ENCODE measurements around the gene MAGIX.

Gene MAGIX

DNA sequence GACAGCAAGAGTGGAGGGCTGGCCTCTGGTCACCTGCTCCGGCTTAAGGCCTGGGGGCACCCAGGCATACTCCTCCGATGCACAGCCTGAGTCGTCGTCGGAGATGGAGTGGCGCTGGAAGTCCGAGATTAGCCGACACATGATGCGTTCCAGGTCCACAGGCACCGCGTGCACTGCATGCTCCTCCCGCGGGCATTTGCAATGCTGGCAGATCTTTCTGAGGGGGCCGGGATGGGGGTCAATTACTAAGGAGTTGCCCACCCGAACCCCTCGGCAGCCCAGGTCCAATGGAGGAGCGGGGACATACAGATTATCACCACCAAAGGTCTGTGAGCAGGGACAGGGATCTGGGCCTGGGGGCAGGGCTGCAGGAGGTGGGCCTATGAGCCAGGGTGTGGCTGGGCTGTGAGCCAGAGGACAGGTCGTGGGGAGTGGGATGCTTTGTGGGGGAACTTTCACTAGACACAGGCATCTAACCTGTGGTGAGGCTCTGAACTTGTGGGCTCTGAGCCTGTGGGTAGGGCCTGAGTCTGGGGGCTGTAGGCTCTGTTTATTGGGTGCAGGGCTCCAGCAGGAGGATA, 21.2 kb downstream of the MAGIX start:
- no peak for DNase-seq
- no peak for TF ChIP-seq GATA1 (IDR thresholded peaks at IDR 0.05; ENCODE audit: low read depth, low read length)
- no peak for TF ChIP-seq POLR2A (IDR thresholded peaks at IDR 0.05; ENCODE audit: low read length)

DNA sequence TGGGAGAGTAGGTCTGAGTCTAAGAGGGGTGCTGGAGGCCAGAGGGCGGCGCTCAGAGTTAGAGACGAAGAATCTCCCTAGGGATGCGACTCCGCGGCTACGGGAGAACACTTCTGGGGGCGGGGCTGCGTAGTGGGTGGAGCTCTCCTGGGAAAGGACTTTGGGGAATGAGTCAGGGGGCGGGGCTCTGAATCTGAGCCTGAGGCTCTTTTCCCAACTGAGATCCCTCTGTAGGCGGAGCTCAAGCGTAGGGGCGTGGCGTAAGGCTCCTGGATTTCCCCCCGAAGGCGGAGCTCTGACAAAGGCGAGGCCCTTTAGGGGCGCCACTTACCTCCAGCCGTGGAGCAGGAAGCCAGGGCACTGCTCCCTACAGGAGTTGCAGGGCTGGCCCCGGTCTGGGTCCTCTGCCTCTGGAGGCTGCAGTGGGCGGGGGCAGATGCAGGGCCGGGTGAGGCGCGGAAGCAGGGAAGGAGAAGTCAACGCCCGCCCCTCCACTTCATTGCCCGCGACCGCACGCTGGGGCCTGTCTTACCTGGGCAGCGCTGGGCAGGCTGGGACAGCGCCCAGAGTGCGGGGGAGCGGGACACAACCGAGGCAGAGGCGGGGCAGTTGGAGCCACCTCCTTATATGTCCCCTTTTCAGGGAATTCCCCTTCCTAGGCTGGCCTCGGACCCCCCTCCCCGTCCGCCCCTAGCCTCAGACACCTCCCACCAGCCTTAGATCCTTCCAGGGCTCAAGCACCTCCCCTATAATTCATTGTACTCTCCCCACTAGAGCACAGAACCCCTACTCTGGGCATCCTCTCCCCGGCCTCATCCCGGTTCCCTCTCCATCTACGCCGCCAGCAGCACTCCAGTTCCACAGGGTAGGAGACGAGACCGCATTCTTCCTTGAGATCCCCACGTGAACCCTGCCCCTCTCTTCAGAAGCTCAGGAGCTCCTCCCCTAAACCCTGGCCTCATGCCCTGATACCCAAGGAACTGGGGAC, 22.0 kb downstream of the MAGIX start:
- peak; percentile 52 to 63 for DNase-seq
- TF ChIP-seq POLR2A (IDR thresholded peaks at IDR 0.05; ENCODE audit: low read length): no peak
- no peak for TF ChIP-seq GATA1 (IDR thresholded peaks at IDR 0.05; ENCODE audit: low read depth, low read length)

DNA sequence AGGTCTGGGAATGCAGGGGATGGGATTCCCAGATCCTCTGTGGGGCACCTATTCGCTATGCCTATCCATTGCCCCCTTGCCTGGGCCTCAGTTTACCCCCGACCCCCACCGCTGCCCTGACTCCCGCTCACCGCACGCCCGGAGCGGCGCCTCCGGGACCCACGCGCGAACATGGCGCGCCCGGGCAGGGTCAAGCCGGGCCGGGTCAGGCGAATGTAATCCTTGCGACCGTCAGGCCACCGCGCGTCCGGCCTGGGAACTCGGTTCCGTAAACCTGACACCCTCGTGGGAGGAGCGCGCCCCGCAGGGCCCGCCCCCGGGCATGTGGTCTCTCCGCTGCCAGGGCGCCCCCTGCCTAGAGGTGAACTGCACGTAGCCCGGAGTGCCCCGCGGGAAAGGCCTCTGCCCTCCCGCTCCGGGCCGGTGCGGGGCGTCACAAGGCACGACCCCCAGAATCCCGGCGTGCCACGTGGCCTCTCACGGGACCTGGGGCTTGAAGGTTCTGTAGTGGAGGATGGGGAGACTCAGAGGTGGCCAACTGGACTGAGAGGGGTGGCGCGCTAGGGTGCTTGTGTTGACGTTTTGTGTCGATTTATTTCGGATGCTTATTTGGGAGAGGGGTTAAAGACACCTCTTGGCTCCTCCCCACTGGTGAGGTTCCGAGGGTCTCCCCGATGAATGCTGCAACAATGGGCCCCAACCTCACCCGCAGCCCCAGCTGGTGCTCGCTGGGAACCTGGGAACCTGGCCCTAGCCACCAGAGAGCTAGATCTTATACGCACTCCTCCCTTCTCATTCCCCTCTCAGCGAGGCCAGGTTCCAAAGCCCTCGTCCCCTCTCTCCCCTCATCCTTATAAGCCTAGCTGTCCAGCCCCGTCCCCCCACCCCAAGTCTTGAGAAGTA, 23.8 kb downstream of the MAGIX start, which contains the start of gene PRICKLE3:
PRICKLE3 (minus strand) TSS at position 249 of the 903 bp plus-strand sequence; CDS start at position 173, 76 bp downstream.
- TF ChIP-seq POLR2A (IDR thresholded peaks at IDR 0.05; ENCODE audit: low read length): peak; percentile 51
- TF ChIP-seq GATA1 (IDR thresholded peaks at IDR 0.05; ENCODE audit: low read depth, low read length): no peak
- DNase-seq: peak; percentile 71 to 73

DNA sequence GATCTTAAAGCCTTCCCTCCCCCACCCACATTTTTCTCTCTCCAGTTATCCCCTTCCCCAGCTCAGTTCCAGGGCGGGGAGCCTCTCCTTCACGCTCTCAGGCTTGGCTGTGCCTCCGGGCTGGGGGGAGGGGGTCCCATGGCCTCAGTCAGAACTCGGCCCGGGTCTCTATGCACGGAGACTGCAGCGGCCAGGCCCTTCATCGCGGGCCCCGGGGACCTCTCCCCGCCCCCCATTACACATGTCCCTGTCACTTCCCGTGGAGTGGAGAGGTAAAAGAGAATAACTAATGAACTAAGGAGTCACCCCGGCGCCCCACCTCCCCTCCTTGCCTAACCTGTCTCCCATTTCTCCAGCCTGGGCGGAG, 24.5 kb downstream of the MAGIX start:
- no peak for TF ChIP-seq POLR2A (IDR thresholded peaks at IDR 0.05; ENCODE audit: low read length)
- no peak for TF ChIP-seq GATA1 (IDR thresholded peaks at IDR 0.05; ENCODE audit: low read depth, low read length)
- no peak for DNase-seq

DNA sequence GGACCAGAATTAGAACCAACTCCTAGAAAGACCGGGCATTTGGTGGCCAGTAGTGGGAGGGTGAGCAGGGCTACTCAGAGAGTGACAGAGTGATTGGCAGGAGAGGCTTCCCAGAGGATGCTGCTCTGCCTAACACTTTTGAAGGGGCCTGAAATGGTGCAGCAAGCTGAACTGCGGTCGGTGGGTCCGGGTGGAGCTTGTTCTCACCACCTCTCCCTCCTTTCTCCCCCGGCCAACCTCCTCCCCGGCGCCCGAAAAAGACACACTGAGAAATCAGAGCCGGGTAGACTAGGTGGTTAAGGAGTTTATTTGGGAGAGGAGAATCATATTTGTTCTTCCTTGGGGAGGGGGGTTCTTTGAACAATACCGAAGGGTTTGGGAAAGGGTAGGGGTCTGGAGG, 25.0 kb downstream of the MAGIX start:
- TF ChIP-seq GATA1 (IDR thresholded peaks at IDR 0.05; ENCODE audit: low read depth, low read length): no peak
- TF ChIP-seq POLR2A (IDR thresholded peaks at IDR 0.05; ENCODE audit: low read length): no peak
- no peak for DNase-seq

DNA sequence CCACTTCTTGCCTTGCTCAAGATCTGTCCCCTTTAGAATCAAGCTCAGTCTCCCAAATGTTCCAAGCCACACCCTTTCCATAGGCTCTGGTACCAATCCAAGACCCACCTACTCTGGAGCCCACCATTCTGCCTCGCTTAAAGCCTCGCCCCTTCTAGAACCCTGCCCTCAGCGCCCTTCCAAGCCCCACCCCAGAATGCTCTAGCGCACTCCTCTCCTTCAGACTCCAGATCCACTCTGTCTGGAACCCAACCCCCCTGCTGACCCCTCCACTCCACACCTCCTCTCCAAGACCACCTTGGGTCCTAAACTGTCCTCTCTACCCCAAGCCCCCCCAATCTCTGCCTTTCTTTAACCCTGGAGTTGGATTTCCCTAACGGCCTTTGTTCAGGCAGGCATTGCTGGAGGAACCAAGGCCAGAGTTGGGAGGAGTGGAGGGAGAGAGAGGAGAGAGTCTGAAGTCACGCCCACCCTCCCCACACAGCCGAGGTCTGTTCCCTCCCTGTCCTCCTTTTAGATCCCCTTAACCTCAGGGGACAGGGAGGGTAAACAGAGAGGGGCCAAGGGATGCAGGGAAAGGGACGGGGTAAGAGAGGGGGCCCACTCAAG, 26.0 kb downstream of the MAGIX start:
- no peak for TF ChIP-seq GATA1 (IDR thresholded peaks at IDR 0.05; ENCODE audit: low read depth, low read length)
- TF ChIP-seq POLR2A (IDR thresholded peaks at IDR 0.05; ENCODE audit: low read length): no peak
- no peak for DNase-seq

DNA sequence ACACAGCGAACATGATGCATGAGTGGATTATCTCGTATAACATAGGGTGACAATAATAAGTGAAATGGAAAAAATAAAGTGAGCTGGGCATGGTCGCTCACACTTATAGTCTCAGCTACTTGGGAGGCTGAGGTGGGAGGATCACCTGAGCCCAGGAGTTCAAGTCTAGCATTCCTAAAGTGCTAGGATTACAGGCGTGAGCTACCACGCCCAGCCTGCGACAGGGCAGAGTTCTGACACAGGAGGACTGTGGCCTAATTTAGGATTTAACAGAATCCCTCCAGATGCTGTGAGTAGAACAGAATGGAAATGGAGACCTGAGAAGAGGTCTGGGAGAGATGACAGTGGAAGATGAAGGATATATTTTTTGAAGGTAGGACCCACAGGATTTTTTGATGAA, 27.0 kb downstream of the MAGIX start:
- DNase-seq: no peak
- TF ChIP-seq POLR2A (IDR thresholded peaks at IDR 0.05; ENCODE audit: low read length) (no peak), GATA1 (IDR thresholded peaks at IDR 0.05; ENCODE audit: low read depth, low read length) (no peak)

DNA sequence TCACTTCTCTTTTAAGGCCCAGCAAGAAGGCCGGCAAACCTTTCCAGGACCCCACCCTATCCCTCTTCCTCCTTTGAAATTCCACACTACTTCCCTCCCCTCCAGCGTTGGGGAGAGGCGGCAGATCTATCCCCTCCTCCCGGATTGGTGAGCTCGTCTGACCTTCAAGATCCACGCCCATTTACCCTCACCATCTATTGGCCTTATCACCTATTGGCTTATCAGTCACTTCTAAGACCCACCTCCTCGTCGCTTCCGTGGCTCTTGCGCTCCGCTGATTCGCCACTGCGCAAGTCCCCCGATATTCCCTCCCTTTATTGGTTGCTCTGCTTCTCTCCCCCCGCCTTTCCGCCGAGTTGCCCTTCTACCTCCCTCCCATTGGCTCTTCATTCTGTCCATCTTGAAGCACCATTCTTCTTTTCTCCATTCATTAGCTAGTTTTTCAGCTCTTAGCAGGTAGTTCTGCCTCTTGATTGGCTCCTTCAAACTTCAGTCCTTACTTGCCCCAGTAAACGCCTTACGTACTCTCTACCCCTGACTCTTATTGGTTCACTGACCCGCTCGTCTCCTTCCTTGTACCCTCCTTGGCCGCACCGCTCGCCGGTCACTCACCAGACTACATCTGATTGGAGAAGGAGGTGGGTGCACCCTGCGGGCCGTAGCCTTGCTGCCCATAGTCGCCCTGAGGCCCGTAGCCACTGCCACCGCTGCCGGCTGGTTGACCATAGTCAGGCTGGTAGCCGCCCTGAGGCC, 28.4 kb downstream of the MAGIX start:
- peak; percentile 97 to 99 for DNase-seq
- TF ChIP-seq POLR2A (IDR thresholded peaks at IDR 0.05; ENCODE audit: low read length) (peak; percentile 75), GATA1 (IDR thresholded peaks at IDR 0.05; ENCODE audit: low read depth, low read length) (no peak)

DNA sequence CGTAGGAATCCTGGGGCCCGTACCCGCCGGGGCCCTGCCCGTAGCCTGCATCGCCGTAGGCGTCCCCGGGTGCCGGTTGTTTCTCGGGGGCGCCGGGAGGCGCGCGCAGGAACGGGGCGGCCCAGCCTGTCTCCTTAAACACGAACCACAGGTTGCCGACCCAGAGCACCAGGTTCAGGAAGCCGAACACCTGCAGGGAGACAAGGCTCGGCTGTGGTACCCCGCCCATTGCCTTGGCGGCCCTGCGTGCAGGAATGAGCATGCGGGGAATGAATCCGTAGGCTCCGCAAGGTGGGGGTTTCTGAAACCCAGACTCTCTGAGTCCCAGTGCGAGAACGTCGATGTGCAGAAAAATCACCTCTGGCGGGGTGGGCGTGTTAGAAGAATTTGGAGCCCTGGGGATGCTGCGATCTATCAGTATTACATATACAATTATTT, 29.0 kb downstream of the MAGIX start:
- TF ChIP-seq POLR2A (IDR thresholded peaks at IDR 0.05; ENCODE audit: low read length): no peak
- TF ChIP-seq GATA1 (IDR thresholded peaks at IDR 0.05; ENCODE audit: low read depth, low read length): no peak
- no peak for DNase-seq

DNA sequence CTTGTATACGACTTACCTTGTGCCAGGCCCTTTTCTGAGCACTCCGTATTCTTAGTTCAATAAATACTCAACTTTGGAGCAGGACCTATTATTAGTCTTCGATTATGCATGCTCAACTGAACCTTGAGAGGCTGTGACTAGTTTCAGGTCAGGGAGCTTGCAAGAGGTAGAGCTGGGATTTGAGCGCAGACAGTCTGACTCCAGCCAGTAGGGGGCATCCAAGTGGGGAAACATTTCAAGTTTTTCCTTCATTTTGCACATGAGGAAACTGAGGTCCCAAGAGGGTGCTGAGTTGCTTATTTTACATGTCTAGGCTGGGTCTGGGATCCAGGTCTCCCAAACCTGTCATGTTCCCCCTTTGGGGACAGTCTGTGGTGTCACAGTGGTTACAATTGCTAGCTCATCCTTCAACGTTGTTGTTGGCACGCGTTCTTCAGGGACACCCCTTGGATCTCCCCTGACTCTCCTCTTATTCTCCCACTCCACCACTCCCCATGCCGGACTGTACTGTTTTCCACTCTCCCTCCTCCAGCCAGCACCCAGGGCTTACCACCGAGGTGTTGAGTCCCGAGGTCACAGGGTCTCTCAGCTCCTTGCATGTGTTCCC, 30.3 kb downstream of the MAGIX start:
- peak; percentile 36 to 60 for DNase-seq
- TF ChIP-seq GATA1 (IDR thresholded peaks at IDR 0.05; ENCODE audit: low read depth, low read length) (no peak), POLR2A (IDR thresholded peaks at IDR 0.05; ENCODE audit: low read length) (no peak)

DNA sequence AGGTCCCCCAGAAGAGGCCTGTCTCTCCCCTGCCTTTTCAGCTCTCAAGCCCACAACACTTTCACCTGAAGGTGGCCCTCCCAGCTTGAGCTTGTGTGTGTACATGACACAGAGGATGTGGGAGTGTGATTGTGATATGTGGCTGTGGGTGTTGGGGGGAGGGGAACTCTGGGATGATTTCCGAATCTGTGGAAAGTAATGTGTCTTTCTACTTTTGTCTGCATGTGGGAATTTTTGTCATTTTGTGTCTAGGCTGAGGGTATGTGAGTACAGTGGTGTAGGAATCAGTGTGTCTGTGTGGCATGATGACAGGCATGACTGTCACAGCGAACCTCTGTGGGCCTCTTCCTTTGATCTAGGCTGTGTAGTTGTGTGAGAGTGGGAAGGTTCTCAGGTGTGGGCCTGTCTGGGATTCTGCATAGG, 31.0 kb downstream of the MAGIX start:
- DNase-seq: no peak
- TF ChIP-seq POLR2A (IDR thresholded peaks at IDR 0.05; ENCODE audit: low read length) (no peak), GATA1 (IDR thresholded peaks at IDR 0.05; ENCODE audit: low read depth, low read length) (no peak)

DNA sequence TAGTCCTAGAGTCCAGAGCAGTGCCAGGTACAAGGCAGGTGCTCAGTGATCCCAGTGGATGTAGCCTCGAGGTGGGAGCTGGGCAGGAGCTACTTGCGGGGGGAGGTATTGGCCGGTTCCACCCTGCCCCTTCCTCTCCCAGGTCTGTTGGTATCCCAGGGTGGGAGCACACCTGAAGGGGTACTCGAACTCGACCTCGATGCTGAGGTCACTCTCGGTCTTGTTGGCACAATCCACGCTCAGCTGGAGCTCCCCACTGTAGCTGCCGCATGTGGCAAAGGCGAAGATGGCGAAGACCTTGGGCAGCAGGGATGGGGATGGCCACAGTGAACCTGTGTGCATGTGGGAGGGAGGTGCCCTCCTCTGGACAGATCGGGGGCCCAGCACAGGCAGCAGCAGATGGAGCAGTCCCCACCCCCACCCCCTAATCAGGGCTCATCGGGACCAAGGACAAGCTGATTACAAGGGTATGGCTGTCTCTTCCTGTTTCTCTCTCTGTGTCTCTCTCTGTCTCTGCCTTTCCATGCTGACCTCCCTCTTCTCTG, 35.1 kb downstream of the MAGIX start:
- DNase-seq: no peak
- TF ChIP-seq GATA1 (IDR thresholded peaks at IDR 0.05; ENCODE audit: low read depth, low read length) (no peak), POLR2A (IDR thresholded peaks at IDR 0.05; ENCODE audit: low read length) (no peak)

Measured in erythroblast (primary cell).